ENCODE results near the gene DMD.

GRCh38 chrX:33198561-33199279 is 12.6 kb downstream of the DMD start:
- TF ChIP-seq CTCF (IDR thresholded peaks at IDR 0.05) (no peak), POLR2A (IDR thresholded peaks at IDR 0.05) (no peak)
